Measurements from ENCODE around the gene PON2.
"Not testable (repeated sequence)": the region's sequence is repeated elsewhere in the genome, so short reads cannot be mapped to it uniquely, and the experiment has no call there.

Gene PON2

GRCh38 chr7:95434557-95435421, at the start of gene PON2:
Gene PON2, minus strand, starts transcription at chr7:95435028. Its CDS starts 77 bp downstream, at chr7:95434951.
- peak; percentile 35 for DNase-seq

GRCh38 chr7:95482424-95482823, 47.6 kb upstream of the PON2 start:
- DNase-seq = no peak

GRCh38 chr7:95481271-95482165, 46.7 kb upstream of the PON2 start:
- DNase-seq = no peak

- no peak for DNase-seq
Observed at GRCh38 chr7:95479992-95480624, 45.3 kb upstream of the PON2 start.

GRCh38 chr7:95478272-95479037, 43.6 kb upstream of the PON2 start:
- DNase-seq = peak; percentile 60

- peak; percentile 80 for DNase-seq
Observed at GRCh38 chr7:95476904-95477594, 42.2 kb upstream of the PON2 start.

GRCh38 chr7:95476072-95476847, 41.4 kb upstream of the PON2 start:
- no peak for DNase-seq

- peak; percentile 66 for DNase-seq
Observed at GRCh38 chr7:95473276-95473985, 38.6 kb upstream of the PON2 start.

GRCh38 chr7:95472581-95473161, 37.8 kb upstream of the PON2 start:
- DNase-seq = no peak

- DNase-seq = no peak
Observed at GRCh38 chr7:95471071-95471470, 36.2 kb upstream of the PON2 start.

- peak; percentile 69 for DNase-seq
Observed at GRCh38 chr7:95470452-95470851, 35.6 kb upstream of the PON2 start.

GRCh38 chr7:95469848-95470247, 35.0 kb upstream of the PON2 start:
- peak; percentile 92 for DNase-seq

GRCh38 chr7:95469187-95469586, 34.4 kb upstream of the PON2 start:
- no peak for DNase-seq

GRCh38 chr7:95467912-95468607, 33.2 kb upstream of the PON2 start:
- no peak for DNase-seq

- DNase-seq = not testable (repeated sequence)
Observed at GRCh38 chr7:95460653-95461052, 25.8 kb upstream of the PON2 start.

- no peak for DNase-seq
Observed at GRCh38 chr7:95457947-95458346, 23.1 kb upstream of the PON2 start.

GRCh38 chr7:95454438-95455045, 19.7 kb upstream of the PON2 start:
- DNase-seq = no peak

GRCh38 chr7:95446618-95447017, 11.8 kb upstream of the PON2 start:
- DNase-seq = no peak

GRCh38 chr7:95444796-95445195, 10.0 kb upstream of the PON2 start:
- DNase-seq = no peak
